Breast epithelium (tissue), 3 donors: Measurements from ENCODE around the gene FAT1.

ENCODE experiments used
- POLR2A ChIP-seq: fragments of 450-650 bp; IDR thresholded peaks from one replicate; pipeline ENCODE4 v1.6.1; 2016; ENCODE audit warnings: antibody characterized with exemption, mild to moderate bottlenecking, moderate library complexity
- TF ChIP-seq, protein P1 (sequence below), 3 donors: fragments of 450-650 bp; IDR thresholded peaks; one replicate each; pipeline ENCODE4 v1.5.1; 2016 to 2017; ENCODE audit warnings: antibody characterized with exemption in 3 of 3, mild to moderate bottlenecking in 3 of 3, moderate library complexity in 3 of 3

DNA sequence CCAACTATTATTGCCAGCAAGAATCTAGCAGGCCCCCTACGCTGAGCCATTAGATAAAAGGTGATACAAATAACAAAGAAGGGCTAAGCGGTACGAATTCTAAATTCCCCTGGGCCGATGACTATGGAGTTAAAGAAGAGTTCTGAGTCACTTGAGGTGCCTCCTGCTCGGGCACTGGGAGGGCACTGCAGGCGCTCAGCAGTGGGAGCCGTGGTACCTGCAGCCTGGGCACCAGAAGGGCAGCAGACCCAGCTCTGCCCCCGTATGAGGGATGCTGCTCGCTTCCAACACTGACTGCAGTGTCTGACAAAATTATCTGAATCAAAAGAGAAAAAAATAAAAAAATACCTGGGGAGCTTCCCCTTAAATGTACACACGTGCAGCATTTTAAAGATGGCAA is 124.2 kb downstream of the FAT1 start:
- no peak for TF ChIP-seq POLR2A
- TF ChIP-seq, protein P1, sequence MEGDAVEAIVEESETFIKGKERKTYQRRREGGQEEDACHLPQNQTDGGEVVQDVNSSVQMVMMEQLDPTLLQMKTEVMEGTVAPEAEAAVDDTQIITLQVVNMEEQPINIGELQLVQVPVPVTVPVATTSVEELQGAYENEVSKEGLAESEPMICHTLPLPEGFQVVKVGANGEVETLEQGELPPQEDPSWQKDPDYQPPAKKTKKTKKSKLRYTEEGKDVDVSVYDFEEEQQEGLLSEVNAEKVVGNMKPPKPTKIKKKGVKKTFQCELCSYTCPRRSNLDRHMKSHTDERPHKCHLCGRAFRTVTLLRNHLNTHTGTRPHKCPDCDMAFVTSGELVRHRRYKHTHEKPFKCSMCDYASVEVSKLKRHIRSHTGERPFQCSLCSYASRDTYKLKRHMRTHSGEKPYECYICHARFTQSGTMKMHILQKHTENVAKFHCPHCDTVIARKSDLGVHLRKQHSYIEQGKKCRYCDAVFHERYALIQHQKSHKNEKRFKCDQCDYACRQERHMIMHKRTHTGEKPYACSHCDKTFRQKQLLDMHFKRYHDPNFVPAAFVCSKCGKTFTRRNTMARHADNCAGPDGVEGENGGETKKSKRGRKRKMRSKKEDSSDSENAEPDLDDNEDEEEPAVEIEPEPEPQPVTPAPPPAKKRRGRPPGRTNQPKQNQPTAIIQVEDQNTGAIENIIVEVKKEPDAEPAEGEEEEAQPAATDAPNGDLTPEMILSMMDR (IDR thresholded peaks at IDR 0.05), result no peak
